Uterus (tissue), 2 donors: ENCODE measurements around the gene GSC2.

Experiments
- CTCF ChIP-seq, 4 experiments: fragments of 200-600 bp in 2 of 4; fragments of 450-650 bp in 2 of 4; sonication (generic) in 2 of 4; IDR thresholded peaks; one replicate each; pipeline ENCODE4 v1.5.1; 2016 to 2019; ENCODE audit warnings: antibody characterized with exemption in 4 of 4, mild to moderate bottlenecking in 2 of 4, moderate library complexity in 1 of 4
- POLR2A ChIP-seq, 2 donors: fragments of 450-650 bp; IDR thresholded peaks; one replicate each; pipeline ENCODE4 v1.6.1; 2016; ENCODE audit warnings: antibody characterized with exemption in 2 of 2, mild to moderate bottlenecking in 1 of 2, moderate library complexity in 1 of 2

GRCh38 chr22:19126309-19127273 lies 23.5 kb downstream of the GSC2 start:
- TF ChIP-seq CTCF (IDR thresholded peaks at IDR 0.05) (no peak), POLR2A (IDR thresholded peaks at IDR 0.05) (no peak)
